IPS DF 4.7 (cell line): ENCODE measurements around the gene RBMS3.

ENCODE experiments used
- DNase-seq: peaks from one replicate; pipeline ENCODE4 v3.0.0-alpha.2; 2013; ENCODE audit warnings: low spot score; ENCODE audit errors: extremely low read depth

Gene RBMS3

DNA sequence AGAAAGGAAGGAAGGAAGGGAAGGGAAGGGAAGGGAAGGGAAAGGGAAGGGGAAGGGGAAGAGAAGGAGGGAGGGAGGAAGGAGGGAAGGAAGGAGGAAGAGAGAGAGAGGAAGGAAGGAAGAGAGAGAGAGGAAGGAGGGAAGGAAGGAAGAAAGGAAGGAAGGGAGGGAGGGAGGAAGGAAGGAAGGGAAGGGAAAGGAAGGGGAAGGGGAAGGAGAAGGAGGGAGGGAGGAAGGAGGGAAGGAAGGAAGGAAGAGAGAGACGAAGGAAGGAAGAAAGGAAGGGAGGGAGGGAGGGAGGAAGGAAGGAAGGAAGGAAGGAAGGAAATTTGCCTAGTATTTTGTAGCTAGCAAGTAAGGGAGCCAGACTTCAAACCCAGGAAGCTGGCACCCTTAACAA, 583.9 kb downstream of the RBMS3 start:
- DNase-seq = no peak

DNA sequence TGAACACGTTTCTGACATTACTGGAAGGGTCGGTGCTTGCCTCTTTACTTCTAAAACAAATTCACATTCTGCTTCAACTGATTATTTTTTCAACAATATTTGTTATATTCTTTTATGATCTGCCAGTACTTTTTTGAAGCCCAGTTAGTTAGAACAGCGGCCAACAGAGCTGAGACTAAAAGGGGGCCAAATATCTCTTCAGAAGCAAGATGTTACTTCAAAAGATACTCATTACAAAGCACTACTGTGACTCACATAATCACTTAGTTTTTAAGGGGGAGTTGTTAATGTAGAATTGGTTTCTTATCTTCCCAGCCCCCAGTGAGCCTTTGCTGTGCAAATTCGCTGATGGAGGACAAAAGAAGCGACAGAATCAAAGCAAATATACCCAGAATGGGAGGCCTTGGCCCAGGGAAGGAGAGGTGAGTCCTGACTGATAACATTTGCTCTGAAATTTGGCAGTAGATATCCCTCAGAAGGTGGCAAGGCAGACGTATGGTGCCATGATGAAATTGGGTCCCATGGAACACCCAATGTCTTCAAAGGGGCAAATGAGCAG, 587.8 kb downstream of the RBMS3 start:
- DNase-seq = no peak

DNA sequence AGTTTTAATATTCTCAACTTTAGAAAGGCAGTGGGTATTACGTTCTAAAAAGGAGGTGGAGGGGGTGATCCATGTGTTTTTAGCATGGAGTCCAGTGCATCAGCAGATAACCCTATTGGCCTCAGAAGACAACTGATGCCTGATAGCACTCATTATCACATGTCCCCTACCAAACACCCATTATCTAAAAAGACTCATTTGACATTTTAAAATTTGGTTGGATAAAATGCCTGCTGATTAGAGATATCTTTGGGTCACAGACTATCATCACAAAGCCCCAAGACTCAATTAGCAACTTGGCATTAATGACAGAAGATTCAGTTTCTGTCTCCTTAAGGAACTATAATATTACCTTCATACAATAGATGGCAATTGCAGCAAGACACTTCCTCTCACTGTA, 589.3 kb downstream of the RBMS3 start:
- DNase-seq = no peak

DNA sequence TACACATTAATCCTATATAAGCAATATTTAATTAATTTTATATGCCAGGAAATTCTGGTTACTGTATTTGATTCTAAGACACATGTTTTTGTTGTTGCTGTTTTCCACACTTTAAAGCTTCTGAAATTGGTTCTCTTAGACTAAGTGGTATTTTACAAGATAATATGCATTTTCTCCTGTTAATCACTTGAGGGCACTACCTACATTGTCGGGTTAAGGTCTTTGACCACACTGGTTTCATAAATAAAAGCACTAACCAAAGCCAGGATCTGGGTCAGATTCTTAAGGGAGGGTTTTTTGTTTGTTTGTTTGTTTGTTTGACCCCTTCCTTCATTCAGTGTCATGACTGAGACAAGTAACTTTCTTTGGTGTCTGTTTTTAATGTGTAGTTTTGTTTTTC, 590.2 kb downstream of the RBMS3 start:
- no peak for DNase-seq

DNA sequence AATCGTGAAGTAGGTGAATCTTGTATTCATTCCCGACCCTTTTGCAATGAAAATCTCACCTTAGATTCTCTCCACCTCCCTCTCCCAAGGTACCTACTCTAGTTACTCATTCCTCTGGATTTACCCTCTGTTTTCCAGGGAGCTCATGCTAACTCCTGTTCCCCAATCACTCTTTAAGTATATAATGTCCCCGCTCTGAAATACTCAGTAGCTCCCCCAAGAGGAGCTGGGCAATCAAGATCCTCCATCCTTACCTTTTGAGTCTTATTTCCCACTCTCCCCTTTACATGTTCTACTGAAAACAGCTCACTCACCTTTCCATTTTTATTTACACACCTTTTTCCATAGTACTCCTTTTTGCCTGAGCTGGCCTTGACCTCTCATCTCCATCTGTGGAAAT, 599.9 kb downstream of the RBMS3 start:
- no peak for DNase-seq

DNA sequence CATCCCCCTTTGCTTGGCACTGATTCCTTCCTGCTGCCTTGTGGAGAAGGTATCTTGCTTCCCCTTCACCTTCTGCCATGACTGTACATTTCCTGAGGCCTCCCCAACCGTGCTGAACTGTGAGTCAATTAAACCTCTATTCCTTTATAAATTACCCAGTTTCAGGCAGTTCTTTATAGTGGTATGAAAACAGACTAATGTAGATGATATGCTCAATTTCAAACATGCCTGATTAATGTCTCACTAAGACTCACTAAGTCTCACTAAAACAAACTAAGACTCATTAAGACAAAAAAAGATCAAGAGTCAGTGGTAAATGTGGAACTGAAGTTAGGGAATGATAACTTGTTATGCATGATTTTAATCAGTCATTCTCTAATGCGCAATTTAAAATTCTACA, 606.6 kb downstream of the RBMS3 start:
- no peak for DNase-seq

DNA sequence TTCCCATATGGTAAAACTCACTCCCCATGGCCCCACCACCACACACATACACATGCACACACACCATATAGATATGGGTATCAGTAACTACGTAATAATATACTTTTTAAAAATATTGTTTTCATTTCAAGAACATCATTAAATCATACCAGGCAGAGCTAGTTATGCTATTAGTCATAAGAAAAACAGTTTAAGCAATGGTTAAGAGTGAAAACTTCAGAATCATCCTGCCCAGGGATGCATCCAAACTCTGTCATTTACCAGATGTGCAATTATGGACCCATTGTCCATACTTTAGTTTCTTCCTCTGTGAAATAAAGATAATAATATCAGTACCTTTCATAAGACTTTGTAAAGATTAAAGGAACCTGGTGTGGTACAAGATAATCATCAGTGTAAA, 608.3 kb downstream of the RBMS3 start:
- DNase-seq = no peak

DNA sequence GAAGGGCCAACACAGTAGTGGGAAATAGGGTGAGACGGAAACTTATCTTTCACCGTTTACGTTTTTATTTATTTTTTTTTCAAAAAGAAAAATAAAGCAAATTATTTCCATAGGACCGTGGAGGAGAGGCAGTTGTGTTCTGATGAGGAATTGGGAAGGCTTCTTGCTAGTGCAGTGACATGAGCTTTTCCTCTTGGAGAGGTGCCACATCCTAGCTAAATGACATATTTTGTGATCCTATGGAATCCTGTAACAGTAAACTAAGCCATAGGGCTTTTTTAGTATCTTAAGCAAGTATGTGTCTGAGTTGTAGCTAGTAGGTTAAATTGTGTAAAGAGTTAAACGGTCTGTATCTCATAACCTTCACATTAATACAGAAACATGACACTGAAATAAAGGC, 609.9 kb downstream of the RBMS3 start:
- no peak for DNase-seq

DNA sequence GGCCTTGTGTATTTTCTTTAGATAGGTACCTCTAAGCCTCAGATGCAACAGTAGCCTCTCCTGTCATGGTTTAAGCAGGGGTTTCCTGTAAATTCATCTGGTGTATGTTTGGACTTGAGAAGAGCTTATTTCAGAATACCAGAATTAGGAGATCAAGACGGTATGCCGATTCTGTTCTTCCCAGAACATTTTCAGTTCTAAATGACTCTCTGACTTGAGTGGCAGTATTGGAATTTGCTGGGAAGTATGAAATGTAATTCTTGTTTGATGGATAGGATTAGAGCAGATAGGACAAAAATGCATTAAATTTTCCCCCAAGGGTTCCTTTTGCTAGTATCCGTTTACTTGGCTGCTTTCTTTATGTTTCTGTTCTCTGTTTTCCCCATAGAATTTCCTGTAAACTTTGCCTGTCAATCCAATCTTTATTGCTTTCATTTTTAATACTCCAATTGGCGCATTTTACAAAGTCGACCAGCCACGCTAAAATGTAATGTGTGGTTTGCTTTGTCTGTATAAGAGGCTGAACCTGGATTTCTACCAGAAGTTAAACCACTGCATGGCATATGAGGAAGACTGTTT, 612.2 kb downstream of the RBMS3 start:
- DNase-seq = no peak

DNA sequence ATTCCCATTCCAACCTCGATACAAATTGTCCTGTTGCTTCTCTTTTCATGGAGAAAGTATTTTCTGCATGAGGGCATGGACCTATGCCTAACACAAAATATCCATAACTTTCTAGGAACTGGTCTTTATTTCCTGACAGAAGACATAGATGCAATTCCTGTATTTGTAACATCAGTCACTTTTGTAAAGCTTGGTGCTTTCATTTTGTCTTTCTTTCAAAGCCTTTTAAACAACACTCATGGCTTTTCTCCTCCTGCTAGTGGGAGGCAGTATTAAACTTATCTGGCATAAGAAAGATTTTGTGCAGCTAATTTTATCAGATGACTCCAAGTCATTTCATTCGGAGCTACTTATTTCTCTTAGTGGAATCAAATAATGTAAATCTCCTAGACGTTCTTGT, 616.0 kb downstream of the RBMS3 start:
- DNase-seq = no peak

DNA sequence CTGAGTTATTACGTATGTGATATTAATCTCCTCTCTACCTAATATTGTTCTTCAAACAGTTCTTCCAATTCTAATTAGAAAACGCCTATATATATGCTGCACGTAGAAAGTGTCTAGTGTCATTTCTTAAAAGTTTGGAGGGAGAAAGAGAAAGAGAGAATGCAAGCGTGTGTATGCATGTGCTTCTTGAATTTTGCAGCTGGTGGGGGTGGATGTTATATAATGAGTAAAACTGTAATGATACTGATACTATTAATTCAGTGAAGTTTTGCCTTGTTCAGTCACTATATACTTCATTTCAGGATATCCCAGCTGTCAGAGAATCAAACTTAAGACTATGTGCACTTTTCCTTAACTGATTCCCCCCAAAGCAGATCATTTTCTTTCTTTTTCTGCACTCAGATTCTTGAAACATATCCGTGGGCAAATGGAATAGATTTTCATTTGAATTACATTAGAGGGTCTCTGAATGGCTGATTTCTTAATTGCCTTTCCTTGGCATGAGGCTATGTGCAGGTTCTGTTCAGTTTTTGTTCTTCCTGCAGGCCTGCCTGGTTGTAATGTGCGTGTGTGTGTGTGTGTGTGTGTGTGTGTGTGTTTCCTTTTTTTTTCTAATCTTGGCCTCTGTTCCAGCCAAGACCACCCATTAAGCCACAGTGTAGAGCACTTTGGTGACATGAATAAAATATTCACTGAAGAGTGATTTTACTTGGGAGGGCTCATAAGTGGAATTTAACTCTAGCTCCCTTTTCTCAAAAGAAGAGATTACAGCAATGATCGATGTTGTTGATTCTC, 617.5 kb downstream of the RBMS3 start:
- no peak for DNase-seq

DNA sequence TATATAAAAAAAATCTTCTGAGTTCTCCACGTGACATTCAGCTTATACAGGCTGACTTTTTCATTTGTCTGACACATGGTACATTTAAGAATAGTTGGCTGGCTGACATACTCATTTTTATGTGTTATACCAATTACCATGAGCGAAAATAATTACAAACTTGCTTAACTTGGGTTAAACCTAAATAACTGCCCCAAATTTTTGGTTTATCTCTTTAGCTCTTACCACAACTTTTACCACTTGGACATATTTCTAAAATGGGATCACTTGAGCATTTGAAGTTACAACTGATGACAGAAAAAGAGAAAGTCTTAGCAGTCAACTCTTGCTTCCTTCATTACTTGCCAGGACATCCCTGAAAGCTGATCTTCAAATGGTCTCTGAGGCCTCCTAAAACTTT, 618.1 kb downstream of the RBMS3 start:
- DNase-seq = no peak

DNA sequence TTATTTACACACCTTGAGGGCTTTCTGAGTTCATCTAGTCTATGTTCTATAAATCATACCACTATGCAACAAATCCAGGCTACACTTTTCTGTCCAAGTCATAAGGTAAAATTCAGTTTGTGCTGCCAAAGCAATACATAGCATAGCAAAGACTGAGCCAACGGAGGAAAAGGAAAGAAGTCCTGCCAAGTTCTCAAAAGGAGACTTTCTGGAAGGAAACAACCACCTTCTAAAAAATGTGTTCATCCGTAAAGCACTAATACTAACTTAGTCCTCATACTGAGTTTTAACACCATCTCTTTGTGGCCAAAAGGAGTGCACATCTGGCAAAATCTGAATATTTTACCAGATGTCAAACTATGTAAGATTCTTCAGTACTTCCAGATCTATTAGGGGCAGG, 620.2 kb downstream of the RBMS3 start:
- no peak for DNase-seq

DNA sequence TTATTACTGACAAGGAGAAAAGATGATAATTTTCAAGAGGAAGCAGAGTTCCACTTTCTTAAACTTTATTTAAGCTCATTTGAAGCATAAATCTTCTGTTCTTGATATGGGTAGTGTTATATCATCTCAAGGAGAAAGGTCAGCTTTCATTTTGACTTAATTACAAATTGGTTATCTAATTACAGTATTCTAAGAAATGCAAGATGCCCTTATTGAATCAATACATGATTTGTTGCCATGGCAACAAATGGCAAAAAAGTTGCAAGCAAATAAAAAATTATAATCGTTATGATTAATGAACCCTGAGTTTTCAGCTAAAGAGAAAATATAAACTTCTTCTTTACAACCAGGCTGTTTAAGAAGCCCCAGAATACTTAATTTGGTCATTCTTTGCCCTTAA, 622.7 kb downstream of the RBMS3 start:
- DNase-seq = no peak

DNA sequence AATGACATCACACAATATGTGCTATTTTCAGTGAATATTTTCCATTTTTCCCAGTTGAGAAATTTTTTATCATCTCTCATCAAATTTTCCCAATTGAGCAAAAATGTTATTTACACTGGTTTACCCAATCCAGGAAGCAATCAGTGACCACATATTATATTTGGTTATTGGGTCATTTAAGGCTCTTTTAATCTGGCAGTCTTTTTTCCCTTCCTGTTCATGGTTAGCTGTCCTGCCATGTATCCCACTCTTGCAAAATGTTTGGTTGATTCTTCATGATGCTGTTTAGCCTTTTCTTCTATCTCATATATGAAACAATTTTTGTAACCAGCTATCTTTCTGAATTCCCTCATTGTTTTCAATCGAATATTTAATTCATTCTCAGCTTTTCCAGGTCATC, 626.0 kb downstream of the RBMS3 start:
- no peak for DNase-seq

DNA sequence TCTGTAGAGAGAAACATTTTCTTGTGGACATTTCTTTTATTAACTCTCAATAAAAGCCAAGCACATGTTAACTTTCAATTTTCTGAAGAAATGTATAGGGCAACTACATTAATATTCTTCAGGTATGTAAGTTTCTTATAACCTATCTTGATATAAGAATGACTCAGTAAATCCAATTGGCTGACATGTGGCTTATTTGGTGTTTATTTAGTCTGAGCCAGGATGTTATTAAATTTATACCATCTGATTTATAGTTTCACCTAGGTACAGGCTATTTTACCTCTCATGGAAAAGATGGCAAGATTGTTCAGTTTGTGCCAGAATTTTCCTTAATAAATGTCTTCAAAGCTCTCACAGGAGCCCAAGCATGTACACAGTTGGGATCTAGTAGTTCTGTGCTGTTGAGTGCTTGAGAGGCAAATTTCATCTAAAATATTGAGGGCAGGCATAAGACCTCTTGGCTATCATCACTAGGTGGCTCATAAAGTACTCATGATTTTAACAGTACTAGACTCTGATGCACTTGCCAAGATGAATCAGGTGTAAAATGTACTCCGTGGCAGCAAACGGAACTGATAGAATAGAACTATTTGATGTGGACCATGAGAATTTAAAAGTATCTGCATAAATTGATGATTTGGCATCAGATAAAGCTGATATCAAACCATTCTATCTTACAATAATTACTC, 631.9 kb downstream of the RBMS3 start:
- no peak for DNase-seq

DNA sequence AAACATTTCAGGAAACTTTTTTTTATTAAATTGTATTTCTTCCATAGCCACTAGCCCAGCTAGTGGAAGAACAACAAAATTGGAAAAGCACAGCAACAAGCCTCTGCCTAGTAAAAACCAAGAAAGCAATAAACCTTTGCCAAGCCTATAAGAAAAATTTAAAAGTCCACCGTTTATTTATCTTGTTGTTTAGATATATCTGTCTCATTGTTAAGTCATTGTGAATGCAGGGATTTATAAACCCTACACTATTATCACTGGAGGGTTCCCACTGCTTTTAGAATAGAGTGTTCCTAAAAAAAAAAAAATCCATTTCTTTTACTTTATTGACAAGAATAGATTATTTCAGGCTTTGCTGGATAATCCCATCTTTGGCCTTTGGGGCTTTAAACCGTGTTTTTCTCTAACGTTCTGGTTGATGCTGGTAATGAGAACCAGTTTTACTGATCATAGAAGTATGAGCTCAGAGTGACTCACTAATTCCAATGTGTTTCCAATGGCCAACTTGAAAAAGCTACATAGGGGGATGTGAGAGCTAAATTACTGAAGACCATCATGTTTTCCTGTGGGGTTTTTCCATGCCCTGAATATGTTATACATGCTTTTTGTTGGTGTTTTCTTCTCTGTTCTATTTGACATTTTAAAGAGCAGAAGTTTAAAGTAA, 634.1 kb downstream of the RBMS3 start:
- no peak for DNase-seq

DNA sequence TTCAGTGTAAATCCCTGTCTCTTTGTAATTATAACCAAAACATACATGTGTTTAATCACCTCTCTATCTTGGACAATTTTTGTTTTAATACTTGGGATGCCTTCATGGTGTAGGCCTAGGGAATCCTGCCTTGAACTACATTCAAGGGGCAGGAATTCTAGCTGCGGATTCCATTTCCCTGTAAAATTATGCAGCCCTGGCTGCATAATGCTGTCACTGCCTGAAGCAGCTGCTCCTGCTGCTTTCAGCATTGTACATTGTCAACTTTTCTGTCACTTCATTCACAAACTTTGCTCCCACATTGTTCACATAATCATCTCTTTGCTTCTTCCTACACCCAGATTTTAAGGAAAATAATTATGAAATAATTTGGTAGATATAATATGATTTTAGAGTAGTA, 638.7 kb downstream of the RBMS3 start:
- DNase-seq = no peak

DNA sequence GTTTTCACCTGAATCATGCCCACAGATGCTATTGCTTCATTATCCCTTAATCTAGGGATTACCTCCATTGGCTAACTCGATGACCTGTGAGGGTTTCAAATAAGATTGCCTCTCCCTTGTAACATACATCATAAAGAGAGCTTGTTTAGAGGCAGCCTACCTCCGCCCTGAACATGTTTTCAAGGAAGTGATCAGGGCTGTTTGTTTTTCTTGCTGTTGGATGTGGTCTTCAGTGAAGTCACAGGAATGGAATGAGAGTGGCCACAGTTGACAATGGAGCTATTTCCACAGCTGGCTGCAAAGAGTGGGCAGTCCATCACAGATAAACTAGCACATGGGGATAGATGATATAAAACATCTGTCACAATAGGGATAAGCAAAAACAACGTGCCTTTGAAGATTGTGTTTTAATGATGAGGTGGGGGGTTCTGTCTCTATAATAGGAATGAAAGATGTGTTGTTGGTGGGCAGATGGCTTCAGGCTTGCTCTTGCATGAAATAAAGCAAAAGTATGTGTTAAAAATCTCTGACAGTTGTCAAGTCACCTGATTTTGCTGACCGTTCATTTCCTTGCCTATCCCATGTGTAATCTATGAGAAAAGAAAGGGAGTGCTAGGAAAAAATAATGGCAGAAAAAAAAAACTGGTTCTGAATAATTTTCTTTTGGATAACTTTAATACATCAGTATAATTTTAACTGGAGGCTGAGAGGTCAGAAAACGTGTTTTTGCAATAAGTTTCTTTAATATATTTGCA, 642.3 kb downstream of the RBMS3 start:
- no peak for DNase-seq

DNA sequence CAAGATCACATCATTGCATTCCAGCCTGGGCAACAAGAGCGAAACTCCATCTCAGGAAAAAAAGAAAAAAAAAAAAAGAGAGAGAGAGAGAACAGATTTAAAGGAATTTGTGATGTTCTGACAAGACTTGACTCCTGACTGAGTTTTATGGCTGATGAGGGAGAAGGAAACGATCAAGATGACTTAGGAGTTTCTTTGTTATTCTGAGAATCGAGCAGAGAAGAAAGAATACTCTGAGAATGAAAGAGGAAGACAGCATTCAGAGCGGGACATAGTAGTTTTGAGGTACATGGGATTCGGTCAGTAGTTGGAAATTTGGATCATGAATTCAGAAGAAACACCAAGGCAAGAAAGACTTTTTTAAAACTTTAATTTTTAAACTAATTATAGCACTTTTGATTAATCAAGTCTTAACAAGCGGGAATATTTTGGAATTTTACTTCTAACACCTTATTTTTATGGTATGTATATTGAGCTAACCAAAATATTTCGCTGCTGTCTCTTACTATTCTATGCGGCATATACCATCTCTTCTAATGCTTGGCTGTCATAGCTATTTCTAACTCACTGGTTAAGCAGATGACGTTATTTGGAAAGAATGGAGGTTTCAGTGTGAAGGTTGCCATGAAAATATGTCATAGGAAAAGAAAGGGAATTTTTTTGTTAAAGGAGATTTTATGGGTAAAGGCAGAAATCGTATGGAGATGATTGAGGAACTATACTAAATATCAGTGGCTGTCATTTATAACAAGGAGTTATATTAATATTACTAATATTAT, 644.1 kb downstream of the RBMS3 start:
- no peak for DNase-seq
